Hypothalamus (tissue), 51 donors: ENCODE measurements around the gene HECTD4.
A peak's percentile ranks its signal among the peaks of the same experiment; 100 is the strongest.
"Not testable (repeated sequence)": the region's sequence is repeated elsewhere in the genome, so short reads cannot be mapped to it uniquely, and the experiment has no call there.

ENCODE experiments used
- DNase-seq, 51 donors: peaks; one replicate each; lab custom pipeline; 2025; lab: John Stamatoyannopoulos, UW

Gene HECTD4

DNA sequence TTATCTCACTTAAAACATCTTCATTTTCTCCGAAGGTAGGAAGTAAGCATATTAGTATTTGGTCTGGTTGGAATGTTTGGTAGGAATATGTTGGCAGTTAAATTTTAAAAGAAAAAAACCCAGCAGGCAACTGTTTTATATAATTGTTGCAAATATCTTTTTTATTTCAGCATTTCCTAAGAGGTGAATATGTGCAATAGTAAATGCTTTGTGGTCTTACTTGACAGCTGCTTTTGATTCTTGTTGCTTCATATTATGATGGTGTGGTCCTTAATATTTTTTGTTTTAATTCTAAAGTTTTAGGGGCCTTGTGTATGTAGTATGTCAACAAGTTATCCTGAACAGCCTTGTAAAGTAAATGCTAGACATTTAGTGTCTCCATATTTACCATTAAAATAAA, 250.5 kb downstream of the HECTD4 start:
- DNase-seq, result no peak

DNA sequence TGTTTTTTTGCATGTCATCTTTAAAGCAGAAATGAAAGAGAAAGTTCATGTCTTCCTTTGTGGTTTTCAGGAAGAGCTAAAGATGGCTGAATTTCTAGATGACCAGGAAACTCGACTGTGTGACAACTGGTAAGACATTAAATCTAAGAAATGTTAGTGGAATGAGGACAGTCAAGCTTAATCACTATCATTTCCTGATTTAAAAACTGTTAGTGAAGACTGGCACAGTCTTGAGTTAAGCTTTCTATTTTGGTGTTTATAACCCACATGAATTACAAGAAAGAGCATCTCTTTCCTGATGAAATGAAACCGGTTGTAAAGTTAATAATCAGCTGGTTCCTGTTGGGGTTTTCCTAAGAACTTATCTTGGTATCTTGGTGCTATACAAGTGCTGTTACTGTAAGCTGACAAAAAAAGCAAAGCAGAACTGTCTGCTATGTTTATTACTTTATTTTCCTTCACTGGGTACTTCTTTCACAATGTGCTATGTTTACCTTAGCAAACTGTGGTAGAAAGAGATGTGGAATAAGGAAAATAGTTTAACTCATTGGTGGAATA, 251.7 kb downstream of the HECTD4 start:
- peak in 1 of 51 donors; percentile 2 for DNase-seq

DNA sequence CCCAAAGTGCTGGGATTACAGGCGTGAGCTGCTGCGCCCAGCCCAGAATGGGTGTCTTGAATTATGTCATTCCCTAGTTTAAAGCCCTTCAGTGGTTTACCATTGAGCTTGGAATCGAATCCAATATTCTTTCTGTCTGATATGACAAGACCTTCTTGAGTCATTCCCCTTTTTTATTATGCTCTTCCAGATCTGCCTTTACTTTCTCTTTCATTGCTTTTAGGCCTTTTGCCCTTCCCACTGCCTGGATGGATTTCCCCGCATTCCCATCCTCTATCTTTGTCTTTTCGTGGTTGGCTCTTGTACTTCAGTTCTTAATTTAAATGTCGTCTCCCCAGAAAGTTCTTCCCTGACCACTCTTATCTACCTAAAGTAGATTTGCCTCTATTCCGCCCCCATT, 255.3 kb downstream of the HECTD4 start:
- DNase-seq, result no peak

DNA sequence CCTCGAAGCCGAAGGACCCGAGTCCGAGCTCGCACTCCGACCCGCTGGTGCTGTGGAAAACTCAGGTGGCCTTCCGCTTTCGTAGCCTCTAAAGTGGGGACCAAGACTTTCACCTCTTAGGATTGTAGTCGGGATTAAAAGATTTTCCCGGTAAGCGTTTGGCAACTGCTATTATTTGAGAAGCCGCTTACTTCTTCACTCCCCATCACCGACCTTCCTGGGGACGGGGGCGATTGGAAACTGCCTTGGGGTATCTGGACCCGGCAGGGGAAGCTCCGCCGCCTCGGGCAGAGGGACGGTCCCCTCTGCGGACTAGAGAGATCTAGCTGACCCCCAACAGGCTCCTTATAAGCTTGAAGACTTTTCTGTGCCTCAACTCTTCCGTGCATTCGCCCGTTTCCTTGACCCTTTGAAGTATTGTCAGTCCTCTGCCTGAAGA, 256.2 kb downstream of the HECTD4 start:
- peak in 2 of 51 donors; percentile 14 to 52 for DNase-seq

- DNase-seq, result peak; percentile 87 to 99 (median 97)
These were observed 256.8 kb downstream of the HECTD4 start, which contains the start of gene TRAFD1 for GRCh38 chr12:112125250-112125999. Gene TRAFD1 (plus strand): TSS chr12:112125560. CDS start chr12:112130523, 4,963 bp downstream.

DNA sequence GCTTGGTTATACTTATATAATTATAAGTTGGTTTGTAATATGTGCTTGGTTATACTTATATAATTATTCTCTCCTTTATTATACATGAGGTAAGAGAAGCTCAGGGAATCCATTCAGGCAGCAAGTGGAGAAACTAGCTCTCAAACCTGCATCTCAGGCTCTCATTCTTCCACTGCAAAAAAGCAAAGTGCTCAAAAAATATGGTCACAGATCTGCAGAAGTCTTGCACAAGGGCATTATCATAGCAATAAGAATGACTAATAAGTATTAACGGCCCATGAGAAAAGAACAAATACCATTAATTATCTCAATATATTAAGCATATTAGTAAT, 257.3 kb downstream of the HECTD4 start:
- DNase-seq, result no peak

DNA sequence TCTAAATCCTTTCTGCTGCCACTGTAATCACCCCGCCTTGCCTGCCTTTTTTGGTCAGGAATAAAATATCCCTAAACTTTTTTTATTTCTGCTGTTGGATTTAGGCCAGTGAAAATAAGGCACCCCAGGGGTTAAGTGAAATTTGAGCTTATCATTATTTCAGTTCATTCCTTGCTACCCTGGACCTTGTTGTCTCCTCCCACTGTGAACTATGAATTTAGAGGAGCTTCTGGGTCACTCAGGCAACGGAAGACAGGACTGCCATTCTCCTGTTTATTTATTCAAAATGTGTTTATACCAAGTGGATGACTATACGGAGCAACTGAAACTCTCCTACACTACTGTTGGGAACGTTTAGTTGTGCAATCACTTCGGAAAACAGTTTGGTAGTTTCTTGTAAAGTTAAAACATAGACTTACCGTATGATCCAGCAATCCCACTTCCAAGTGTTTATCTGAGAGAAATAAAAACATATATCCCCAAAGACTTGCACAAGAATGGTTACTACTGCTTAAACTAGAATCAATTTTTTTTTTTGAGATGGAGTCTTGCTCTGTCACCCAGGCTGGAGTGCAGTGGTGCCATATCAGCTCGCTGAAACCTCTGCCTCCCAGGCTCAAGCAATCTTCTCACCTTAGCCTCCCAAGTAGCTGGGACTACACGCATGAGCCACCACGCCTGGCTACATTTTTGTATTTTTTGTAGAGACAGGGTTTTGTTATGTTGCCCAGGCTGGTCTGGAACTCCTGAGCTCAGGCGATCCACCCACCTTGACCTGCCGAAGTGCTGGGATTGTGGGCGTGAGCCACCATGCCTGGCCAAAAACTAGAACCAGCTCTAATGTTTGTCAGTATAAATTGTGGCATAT, 259.2 kb downstream of the HECTD4 start:
- no peak for DNase-seq

DNA sequence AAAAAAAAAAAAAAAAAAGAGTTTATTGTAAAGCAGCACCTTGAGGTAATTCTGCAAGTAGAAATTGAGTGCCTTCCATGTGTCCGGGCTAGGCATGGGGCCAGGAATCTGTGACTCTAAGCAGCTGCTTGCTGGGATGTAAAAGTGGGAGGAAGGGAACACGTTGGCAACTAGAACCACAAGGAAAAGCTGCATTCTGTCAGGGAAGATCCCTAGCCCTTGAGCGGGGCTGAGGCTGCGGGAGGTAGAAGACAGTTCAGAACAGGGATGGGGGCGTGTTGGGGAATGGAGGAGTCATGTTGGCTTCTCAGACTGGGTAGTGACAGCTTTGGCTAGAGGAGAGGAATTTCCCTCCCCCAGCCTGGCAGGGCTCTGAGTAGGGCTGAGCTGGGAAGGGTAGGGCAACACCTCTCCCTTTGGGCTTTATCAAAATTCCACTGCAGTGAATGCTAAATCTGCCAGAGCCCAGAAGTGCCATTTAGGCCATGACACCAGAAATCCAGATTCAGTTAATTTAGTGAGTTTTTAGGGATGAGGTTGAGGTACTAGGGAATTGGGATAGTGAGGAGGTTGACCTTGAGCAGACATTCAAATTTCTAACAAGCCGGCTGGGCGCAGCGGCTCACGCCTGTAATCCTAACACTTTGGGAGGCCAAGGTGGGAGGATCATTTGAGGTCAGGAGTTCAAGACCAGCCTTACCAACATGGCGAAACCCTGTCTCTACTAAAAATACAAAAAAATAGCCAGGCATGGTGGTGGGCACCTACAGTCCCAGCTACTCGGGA, 260.3 kb downstream of the HECTD4 start:
- DNase-seq, result peak in 17 of 51 donors; percentile 4 to 68 (median 7)

DNA sequence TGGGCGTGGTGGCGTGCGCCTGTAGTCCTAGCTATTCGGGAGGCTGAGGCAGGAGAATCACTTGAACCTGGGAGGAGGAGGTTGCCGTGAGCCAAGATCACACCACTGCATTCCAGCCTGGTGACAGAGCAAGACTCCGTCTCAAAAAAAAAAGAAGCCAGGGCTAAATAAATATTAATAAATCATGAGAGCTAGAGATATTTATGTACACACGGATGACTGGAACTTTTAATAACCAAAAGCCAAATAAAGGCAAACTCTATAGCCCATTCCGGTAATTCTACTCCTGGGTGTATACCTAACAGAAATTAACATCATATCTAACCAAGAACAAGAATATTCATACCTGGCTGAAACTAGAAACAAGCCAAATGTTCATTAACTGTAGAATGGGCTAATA, 264.5 kb downstream of the HECTD4 start:
- no peak for DNase-seq

DNA sequence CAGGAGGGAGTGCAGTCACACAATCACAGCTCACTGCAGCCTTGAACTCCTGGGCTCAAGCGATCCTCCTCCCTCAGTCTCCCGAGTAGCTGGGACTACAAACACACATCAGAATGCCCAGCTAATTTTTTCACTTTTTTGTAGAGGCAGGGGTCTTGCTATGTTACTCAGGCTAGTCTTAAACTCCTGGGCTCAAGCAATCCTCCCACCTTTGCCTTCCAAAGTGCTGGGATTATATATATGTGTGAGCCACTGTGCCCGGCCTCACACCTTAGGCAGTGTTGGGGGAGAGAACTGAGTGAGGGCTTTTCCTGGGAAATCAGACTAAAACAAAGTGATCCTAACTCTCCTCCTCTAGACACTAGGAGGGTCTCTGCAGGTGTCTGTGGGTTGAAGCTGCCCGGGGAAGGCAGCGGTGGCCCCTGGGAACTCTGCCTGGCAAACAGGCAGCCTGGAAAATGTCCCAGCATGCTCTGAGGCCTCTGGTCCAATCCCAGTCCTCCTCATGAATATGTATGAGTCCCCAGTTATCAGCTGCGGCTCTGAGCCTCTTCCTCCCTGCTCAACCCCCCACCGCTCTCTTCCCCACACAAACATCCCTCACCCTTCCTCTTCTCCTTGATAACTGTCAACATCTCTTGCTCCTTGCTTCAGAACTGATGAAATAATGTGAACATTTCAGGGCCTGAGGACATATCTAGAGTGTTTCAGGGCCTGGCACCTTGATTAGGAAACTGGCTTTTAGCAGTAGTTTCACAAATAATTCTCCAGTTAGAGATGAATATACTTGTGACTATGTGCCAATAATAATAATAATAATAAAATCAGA, 265.8 kb downstream of the HECTD4 start:
- peak in 50 of 51 donors; percentile 10 to 91 (median 70) for DNase-seq

DNA sequence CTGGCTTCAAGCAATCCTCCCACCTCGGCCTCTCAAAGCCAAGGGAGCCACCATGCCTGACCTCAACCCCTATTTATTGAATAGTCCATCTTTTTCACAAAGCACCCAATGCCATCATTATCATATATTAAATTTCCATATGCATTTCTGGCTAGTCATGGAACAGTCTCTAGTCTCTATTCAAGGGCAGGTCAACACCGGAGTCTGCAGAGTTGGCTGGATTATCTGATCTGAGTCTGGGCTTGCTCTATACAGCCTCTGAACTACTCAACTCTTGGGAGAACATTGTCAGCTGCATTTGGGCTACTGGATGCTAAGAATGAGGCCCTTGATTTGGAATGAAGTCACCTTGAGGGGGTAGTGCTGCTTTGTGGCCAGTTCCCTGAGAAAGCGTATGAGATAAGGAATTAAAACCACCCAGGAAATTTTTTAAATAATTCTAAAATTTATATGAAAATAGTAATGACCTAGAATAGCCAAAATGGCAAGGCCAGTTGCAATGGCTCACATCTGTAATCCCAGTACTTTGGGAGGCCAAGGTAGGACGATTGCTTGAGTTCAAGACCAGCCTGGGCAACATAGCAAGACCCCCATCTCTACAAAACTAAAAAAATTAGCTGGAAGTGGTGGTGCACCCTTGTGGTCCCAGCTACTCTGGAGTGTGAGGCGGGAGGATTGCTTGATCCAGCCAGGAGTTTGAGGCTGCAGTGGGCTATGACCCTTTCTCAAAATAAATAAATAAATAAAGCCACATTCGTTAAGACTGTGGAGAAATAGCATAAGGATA, 266.8 kb downstream of the HECTD4 start:
- DNase-seq, result no peak

GRCh38 chr12:112112409-112113133, 269.7 kb downstream of the HECTD4 start:
- no peak for DNase-seq

DNA sequence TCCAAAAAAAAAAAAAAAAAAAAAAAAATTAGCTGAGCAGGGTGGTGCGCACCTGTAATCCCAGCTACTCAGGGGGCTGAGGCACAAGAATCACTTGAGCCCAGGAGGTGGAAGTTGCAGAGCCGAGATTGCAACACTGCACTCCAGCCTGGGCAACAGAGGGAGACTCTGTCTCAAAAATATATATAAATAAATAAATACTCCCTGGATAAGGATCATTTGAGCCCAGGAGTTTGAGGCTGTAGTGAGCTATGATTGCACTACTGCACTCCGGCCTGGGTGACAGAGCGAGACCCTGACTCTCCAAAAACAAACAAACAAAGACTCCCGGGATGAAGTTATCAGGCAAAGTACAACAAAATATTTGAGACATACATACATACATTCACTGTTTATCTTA, 270.3 kb downstream of the HECTD4 start:
- DNase-seq, result peak in 1 of 51 donors; percentile 11

DNA sequence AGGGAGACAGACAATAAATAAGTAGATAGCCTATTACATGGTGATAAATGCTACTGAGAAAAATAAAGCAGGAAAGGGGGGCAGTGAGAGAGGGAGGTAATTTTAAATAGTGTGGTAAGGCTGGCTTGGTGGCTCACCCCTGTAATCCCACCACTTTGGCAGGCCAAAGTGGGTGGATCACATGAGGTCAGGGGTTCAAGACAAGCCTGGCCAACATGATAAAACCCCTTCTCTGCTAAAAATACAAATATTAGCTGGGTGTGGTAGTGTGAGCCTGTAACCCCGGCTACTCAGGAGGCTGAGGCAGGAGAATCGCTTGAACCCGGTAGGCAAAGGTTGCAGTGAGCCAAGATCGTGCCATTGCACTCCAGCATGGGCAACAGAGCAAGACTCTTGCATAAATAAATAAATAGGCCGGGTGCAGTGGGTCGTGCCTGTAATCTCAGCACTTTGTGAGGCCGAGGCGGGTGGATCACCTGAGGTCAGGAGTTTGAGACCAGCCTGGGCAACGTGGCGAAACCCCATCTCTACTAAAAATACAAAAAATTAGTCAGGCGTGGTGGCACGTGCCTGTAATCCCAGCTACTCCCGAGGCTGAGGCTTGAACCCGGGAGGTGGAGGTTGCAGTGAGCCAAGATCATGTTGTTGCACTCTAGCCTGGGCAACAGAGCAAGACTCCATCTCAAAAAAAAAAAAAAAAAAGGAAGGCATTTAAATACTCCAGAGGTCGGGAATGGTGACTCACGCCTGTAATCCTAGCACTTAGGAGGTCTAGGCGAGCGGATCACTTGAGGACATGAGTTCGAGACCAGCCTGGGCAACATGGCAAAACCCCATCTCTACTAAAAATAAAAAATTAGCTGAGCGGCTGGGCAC, 271.2 kb downstream of the HECTD4 start:
- DNase-seq, result not testable (repeated sequence)
